ENCODE measurements around the gene TMTC2.
A peak's percentile ranks its signal among the peaks of the same experiment; 100 is the strongest.
"Not testable (repeated sequence)": the region's sequence is repeated elsewhere in the genome, so short reads cannot be mapped to it uniquely, and the experiment has no call there.

The TMTC2 gene

GRCh38 chr12:82797480-82797879 is 110.8 kb downstream of the TMTC2 start:
- DNase-seq = no peak

GRCh38 chr12:82800185-82800584 is 113.5 kb downstream of the TMTC2 start:
- peak; percentile 90 for DNase-seq

- no peak for DNase-seq
Measured at GRCh38 chr12:82801951-82802610, 115.4 kb downstream of the TMTC2 start.

- DNase-seq = peak; percentile 19
Measured at GRCh38 chr12:82803201-82803600, 116.5 kb downstream of the TMTC2 start.

- no peak for DNase-seq
Measured at GRCh38 chr12:82804601-82805000, 117.9 kb downstream of the TMTC2 start.

GRCh38 chr12:82805004-82805403 is 118.3 kb downstream of the TMTC2 start:
- DNase-seq = not testable (repeated sequence)

GRCh38 chr12:82805812-82806497 is 119.2 kb downstream of the TMTC2 start:
- DNase-seq = no peak

- no peak for DNase-seq
Measured at GRCh38 chr12:82807132-82807737, 120.5 kb downstream of the TMTC2 start.

GRCh38 chr12:82810568-82810967 is 123.9 kb downstream of the TMTC2 start:
- peak; percentile 33 for DNase-seq

GRCh38 chr12:82817368-82817767 is 130.7 kb downstream of the TMTC2 start:
- peak; percentile 24 for DNase-seq

- no peak for DNase-seq
Measured at GRCh38 chr12:82818271-82819035, 131.7 kb downstream of the TMTC2 start.

GRCh38 chr12:82826505-82826904 is 139.8 kb downstream of the TMTC2 start:
- DNase-seq = peak; percentile 12

GRCh38 chr12:82832096-82832495 is 145.4 kb downstream of the TMTC2 start:
- no peak for DNase-seq

- no peak for DNase-seq
Measured at GRCh38 chr12:82832981-82833380, 146.3 kb downstream of the TMTC2 start.

- DNase-seq = no peak
Measured at GRCh38 chr12:82833481-82833880, 146.8 kb downstream of the TMTC2 start.

GRCh38 chr12:82835217-82835616 is 148.5 kb downstream of the TMTC2 start:
- no peak for DNase-seq

- no peak for DNase-seq
Measured at GRCh38 chr12:82838131-82838551, 151.4 kb downstream of the TMTC2 start.

- no peak for DNase-seq
Measured at GRCh38 chr12:82838827-82839226, 152.1 kb downstream of the TMTC2 start.

GRCh38 chr12:82839796-82840195 is 153.1 kb downstream of the TMTC2 start:
- no peak for DNase-seq

- no peak for DNase-seq
Measured at GRCh38 chr12:82841487-82841904, 154.8 kb downstream of the TMTC2 start.

- DNase-seq = no peak
Measured at GRCh38 chr12:82842480-82842879, 155.8 kb downstream of the TMTC2 start.

- DNase-seq = not testable (repeated sequence)
Measured at GRCh38 chr12:82845076-82845475, 158.4 kb downstream of the TMTC2 start.

GRCh38 chr12:82848845-82849244 is 162.1 kb downstream of the TMTC2 start:
- no peak for DNase-seq

Data from NCI-H69 (cell line).